ENCODE measurements around the gene MCC.
"Not testable (repeated sequence)": the region's sequence is repeated elsewhere in the genome, so short reads cannot be mapped to it uniquely, and the experiment has no call there.

The MCC gene

GRCh38 chr5:113100981-113101380 is 387.3 kb downstream of the MCC start:
- no peak for DNase-seq

- DNase-seq: no peak
Observed at GRCh38 chr5:113099822-113100221, 388.4 kb downstream of the MCC start.

- DNase-seq: no peak
Observed at GRCh38 chr5:113098378-113098777, 389.9 kb downstream of the MCC start.

GRCh38 chr5:113095831-113096230 is 392.4 kb downstream of the MCC start:
- no peak for DNase-seq

- no peak for DNase-seq
Observed at GRCh38 chr5:113093558-113093957, 394.7 kb downstream of the MCC start.

- peak; percentile 46 to 49 for DNase-seq
Observed at GRCh38 chr5:113092683-113093082, 395.6 kb downstream of the MCC start.

GRCh38 chr5:113091622-113092021 is 396.6 kb downstream of the MCC start:
- no peak for DNase-seq

- no peak for DNase-seq
Observed at GRCh38 chr5:113090336-113091106, 397.7 kb downstream of the MCC start.

GRCh38 chr5:113089653-113090335 is 398.5 kb downstream of the MCC start:
- no peak for DNase-seq

GRCh38 chr5:113087976-113088514 is 400.2 kb downstream of the MCC start:
- DNase-seq: no peak

- peak; percentile 14 to 28 for DNase-seq
Observed at GRCh38 chr5:113085880-113086409, 402.3 kb downstream of the MCC start.

GRCh38 chr5:113085084-113085414 is 403.2 kb downstream of the MCC start:
- no peak for DNase-seq

GRCh38 chr5:113084402-113085083 is 403.7 kb downstream of the MCC start:
- DNase-seq: peak in 1 of 2 donors; percentile 15

GRCh38 chr5:113083481-113083880 is 404.8 kb downstream of the MCC start:
- no peak for DNase-seq

GRCh38 chr5:113082547-113082905 is 405.7 kb downstream of the MCC start:
- DNase-seq: no peak

- no peak for DNase-seq
Observed at GRCh38 chr5:113081881-113082546, 406.2 kb downstream of the MCC start.

GRCh38 chr5:113081091-113081839 is 407.0 kb downstream of the MCC start:
- DNase-seq: no peak

GRCh38 chr5:113076649-113077048 is 411.6 kb downstream of the MCC start:
- not testable (repeated sequence) for DNase-seq

GRCh38 chr5:113075019-113075418 is 413.2 kb downstream of the MCC start:
- no peak for DNase-seq

GRCh38 chr5:113073629-113074034 is 414.6 kb downstream of the MCC start:
- DNase-seq: not testable (repeated sequence)

- no peak for DNase-seq
Observed at GRCh38 chr5:113071401-113071800, 416.9 kb downstream of the MCC start.

GRCh38 chr5:113070901-113071300 is 417.4 kb downstream of the MCC start:
- no peak for DNase-seq

Measured in inflammatory macrophage (primary cell).